OCI-LY1 (cell line): ENCODE results near the gene SACM1L.

ENCODE experiments used
- H2AFZ ChIP-seq: fragments of 200-600 bp; sonication (generic), shearing (Covaris generic); 2 replicates; pipeline ENCODE4 v1.6.0; 2014; ENCODE audit warnings: antibody characterized with exemption, mild to moderate bottlenecking, low read length
- H3F3A ChIP-seq: fragments of 200-600 bp; sonication (generic), shearing (Covaris generic); 2 replicates; pipeline ENCODE4 v1.6.0; 2014; ENCODE audit warnings: mild to moderate bottlenecking, antibody characterized with exemption, low read length, moderate library complexity; ENCODE audit not compliant: insufficient read depth
- H3K27ac ChIP-seq: fragments of 200-600 bp; sonication (generic); 2 replicates; pipeline ENCODE4 v1.5.1; 2014; ENCODE audit warnings: low read length, mixed run types, mild to moderate bottlenecking, low read depth; ENCODE audit not compliant: poor library complexity, severe bottlenecking
- H3K27me3 ChIP-seq: fragments of 200-600 bp; sonication (generic); 2 replicates; pipeline ENCODE4 v1.6.0; 2014; ENCODE audit warnings: antibody characterized with exemption, mild to moderate bottlenecking, low read length, moderate library complexity; ENCODE audit not compliant: insufficient read depth
- H3K36me3 ChIP-seq: fragments of 200-600 bp; sonication (generic); 2 replicates; pipeline ENCODE4 v1.6.1; 2014; ENCODE audit warnings: mild to moderate bottlenecking, antibody characterized with exemption, low read length, moderate library complexity, mixed read lengths; ENCODE audit not compliant: insufficient read depth
- H3K4me1 ChIP-seq: fragments of 200-600 bp; sonication (generic); 2 replicates; pipeline ENCODE4 v1.5.1; 2014; ENCODE audit warnings: mild to moderate bottlenecking, low read length, moderate library complexity; ENCODE audit not compliant: insufficient read depth, severe bottlenecking
- H3K4me2 ChIP-seq: fragments of 200-600 bp; sonication (generic), shearing (Covaris generic); 2 replicates; pipeline ENCODE4 v1.6.1; 2014; ENCODE audit warnings: low read length
- H3K4me3 ChIP-seq: fragments of 200-600 bp; sonication (generic); 2 replicates; pipeline ENCODE4 v1.5.1; 2014; ENCODE audit warnings: low read length, low read depth, mild to moderate bottlenecking, mixed read lengths; ENCODE audit not compliant: poor library complexity, severe bottlenecking
- H3K79me2 ChIP-seq: fragments of 200-600 bp; shearing (Covaris generic); 2 replicates; pipeline ENCODE4 v1.6.1; 2016; ENCODE audit warnings: mixed run types, low read length, mixed read lengths; ENCODE audit not compliant: insufficient read depth
- H3K9ac ChIP-seq: fragments of 200-600 bp; sonication (generic), shearing (Covaris generic); 2 replicates; pipeline ENCODE4 v1.6.1; 2014; ENCODE audit warnings: mild to moderate bottlenecking, low read length, mixed read lengths
- H3K9me2 ChIP-seq: fragments of 200-600 bp; sonication (generic), shearing (Covaris generic); 2 replicates; pipeline ENCODE4 v1.6.1; 2014; ENCODE audit warnings: low read depth, mild to moderate bottlenecking, low read length, mixed read lengths
- H3K9me3 ChIP-seq: fragments of 200-600 bp; shearing (Covaris generic); 2 replicates; pipeline ENCODE4 v1.6.1; 2014; ENCODE audit warnings: low read length, mixed read lengths
- H4K20me1 ChIP-seq: fragments of 200-600 bp; sonication (generic), shearing (Covaris generic); 2 replicates; pipeline ENCODE4 v1.6.0; 2016; ENCODE audit warnings: mild to moderate bottlenecking, low read length; ENCODE audit not compliant: insufficient read depth
- EZH2 ChIP-seq: fragments of 200-600 bp; sonication (generic), shearing (Covaris generic); IDR thresholded peaks from 2 replicates; pipeline ENCODE4 v1.8.0; 2017; ENCODE audit warnings: borderline replicate concordance, mixed run types, mild to moderate bottlenecking, antibody characterized with exemption, low read length, moderate library complexity, mixed read lengths
- TF ChIP-seq, protein P1 (sequence below): fragments of 200-600 bp; sonication (generic), shearing (Covaris generic); IDR thresholded peaks from 2 replicates; pipeline ENCODE4 v1.5.1; 2017; ENCODE audit warnings: mild to moderate bottlenecking, antibody characterized with exemption, low read length, moderate library complexity, mixed read lengths

SACM1L gene

DNA sequence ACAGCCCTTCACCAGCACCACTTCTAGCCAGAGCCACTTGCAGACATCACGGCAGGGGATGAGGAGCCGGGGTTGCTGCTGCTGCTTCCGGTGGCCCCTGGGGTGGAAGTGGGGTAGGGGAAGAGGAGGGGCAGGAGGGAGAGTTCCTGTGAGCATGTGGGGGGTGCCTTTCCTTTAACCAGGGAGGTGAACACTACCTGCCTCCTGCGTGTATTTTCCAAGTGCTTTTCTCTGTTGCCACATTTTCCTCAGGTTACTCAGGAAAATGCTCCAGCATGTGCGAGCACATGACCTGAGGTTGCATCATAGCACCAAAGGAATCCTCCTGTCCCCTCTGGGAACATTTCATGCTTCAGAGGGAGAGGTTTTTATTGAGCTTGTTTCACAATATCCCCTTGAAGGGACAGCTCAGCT is 12.2 kb upstream of the SACM1L start:
- no peaks in the 10 kb centered on the region for H3K9me2 ChIP-seq
- no peak overlapping the region for H3K4me3 ChIP-seq
- H3K27ac ChIP-seq: no peak overlapping the region
- H3K4me1 ChIP-seq: peaks cover 6% of the 10 kb centered on the region
- H2AFZ ChIP-seq: no peak overlapping the region
- H3K9ac ChIP-seq: no peak overlapping the region
- no peaks in the 10 kb centered on the region for H3K9me3 ChIP-seq
- no peaks in the 10 kb centered on the region for H3K27me3 ChIP-seq
- no peak overlapping the region; the same call in 1 of the 2 replicates for H3K4me2 ChIP-seq
- no peaks in the 10 kb centered on the region for H4K20me1 ChIP-seq
- TF ChIP-seq, protein P1, sequence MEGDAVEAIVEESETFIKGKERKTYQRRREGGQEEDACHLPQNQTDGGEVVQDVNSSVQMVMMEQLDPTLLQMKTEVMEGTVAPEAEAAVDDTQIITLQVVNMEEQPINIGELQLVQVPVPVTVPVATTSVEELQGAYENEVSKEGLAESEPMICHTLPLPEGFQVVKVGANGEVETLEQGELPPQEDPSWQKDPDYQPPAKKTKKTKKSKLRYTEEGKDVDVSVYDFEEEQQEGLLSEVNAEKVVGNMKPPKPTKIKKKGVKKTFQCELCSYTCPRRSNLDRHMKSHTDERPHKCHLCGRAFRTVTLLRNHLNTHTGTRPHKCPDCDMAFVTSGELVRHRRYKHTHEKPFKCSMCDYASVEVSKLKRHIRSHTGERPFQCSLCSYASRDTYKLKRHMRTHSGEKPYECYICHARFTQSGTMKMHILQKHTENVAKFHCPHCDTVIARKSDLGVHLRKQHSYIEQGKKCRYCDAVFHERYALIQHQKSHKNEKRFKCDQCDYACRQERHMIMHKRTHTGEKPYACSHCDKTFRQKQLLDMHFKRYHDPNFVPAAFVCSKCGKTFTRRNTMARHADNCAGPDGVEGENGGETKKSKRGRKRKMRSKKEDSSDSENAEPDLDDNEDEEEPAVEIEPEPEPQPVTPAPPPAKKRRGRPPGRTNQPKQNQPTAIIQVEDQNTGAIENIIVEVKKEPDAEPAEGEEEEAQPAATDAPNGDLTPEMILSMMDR: no peak
- TF ChIP-seq EZH2: no peak
- no peaks in the 10 kb centered on the region for H3K79me2 ChIP-seq
- H3F3A ChIP-seq: no peaks in the 10 kb centered on the region
- peaks cover 25% of the 10 kb centered on the region; the same call in 1 of the 2 replicates for H3K36me3 ChIP-seq

DNA sequence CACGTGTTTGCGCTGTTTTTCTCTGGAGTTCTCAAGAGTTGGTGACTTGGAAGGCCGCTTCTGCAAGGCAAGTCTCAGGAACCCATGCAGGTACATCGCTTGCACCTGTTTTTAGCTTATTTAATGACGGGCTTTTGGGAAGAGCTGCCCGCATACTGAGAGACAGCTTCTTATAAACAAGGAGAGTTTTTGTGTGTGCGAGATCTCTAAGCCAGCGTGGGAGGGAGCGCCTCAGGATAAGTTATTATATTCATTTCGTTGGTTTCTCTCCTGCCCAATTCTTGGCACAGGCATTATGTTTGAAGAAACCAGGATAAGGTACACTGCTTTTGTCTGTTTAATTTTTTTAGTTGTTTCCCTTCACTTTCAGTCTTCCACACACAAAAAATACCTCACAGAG is 11.4 kb upstream of the SACM1L start:
- H3K4me1 ChIP-seq: peaks cover 6% of the 10 kb centered on the region

DNA sequence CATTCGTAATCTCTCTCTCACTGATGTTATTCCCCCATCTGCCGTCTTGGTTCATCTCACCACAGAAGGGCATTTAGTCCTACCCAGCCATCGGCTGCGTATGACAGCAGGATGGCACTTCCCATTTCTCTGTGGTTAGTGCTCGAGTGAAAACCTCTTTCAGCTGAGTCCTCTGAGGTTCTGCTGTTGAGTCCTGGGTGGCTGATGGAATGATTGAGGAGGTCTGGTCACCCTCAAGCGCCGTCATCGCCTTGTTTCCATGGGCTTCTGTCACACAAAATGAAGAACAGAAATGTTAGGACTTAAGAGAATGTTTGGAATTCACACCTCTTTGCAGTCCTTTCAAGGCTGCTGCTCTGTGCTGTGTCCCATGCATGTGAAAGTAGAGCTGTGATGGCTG is 9.4 kb upstream of the SACM1L start:
- H3F3A ChIP-seq: no peaks in the 10 kb centered on the region
- H3K36me3 ChIP-seq: peaks cover 25% of the 10 kb centered on the region; the same call in 1 of the 2 replicates
- H3K79me2 ChIP-seq: no peaks in the 10 kb centered on the region
- H3K27ac ChIP-seq: no peak overlapping the region
- no peak overlapping the region for H3K9ac ChIP-seq
- no peak overlapping the region for H2AFZ ChIP-seq
- no peaks in the 10 kb centered on the region for H3K9me3 ChIP-seq
- H3K4me2 ChIP-seq: no peak overlapping the region
- H3K4me1 ChIP-seq: peaks cover 6% of the 10 kb centered on the region
- no peaks in the 10 kb centered on the region for H3K9me2 ChIP-seq
- no peaks in the 10 kb centered on the region for H4K20me1 ChIP-seq
- TF ChIP-seq, protein P1: no peak
- no peak for TF ChIP-seq EZH2
- no peak overlapping the region for H3K4me3 ChIP-seq
- no peaks in the 10 kb centered on the region for H3K27me3 ChIP-seq

More for the DNA sequence above, 11.4 kb upstream of the SACM1L start:
- no peaks in the 10 kb centered on the region for H4K20me1 ChIP-seq
- no peaks in the 10 kb centered on the region for H3K27me3 ChIP-seq
- no peak overlapping the region for H3K4me3 ChIP-seq
- H3K27ac ChIP-seq: no peak overlapping the region
- TF ChIP-seq, protein P1: no peak
- TF ChIP-seq EZH2: no peak
- H3K79me2 ChIP-seq: no peaks in the 10 kb centered on the region
- H3K4me2 ChIP-seq: no peak overlapping the region
- H3F3A ChIP-seq: no peaks in the 10 kb centered on the region
- H3K9me3 ChIP-seq: no peaks in the 10 kb centered on the region
- H3K9ac ChIP-seq: no peak overlapping the region
- peaks cover 25% of the 10 kb centered on the region; the same call in 1 of the 2 replicates for H3K36me3 ChIP-seq
- H3K9me2 ChIP-seq: no peaks in the 10 kb centered on the region
- no peak overlapping the region for H2AFZ ChIP-seq
